Smooth muscle cell (in vitro differentiated cells): ENCODE measurements around the gene AVPR1B. TPM values are rescaled to one million over a fixed set of nuclear protein-coding genes. Genes with fewer than 3 reads are reported as not detected.

Source experiments
- DNase-seq: peaks from one replicate; lab custom pipeline; 2025; ENCODE audit not compliant: unreplicated experiment; lab: John Stamatoyannopoulos, UW
- H2AFZ ChIP-seq: fragments of 200-600 bp; sonication (generic); 2 replicates; pipeline ENCODE4 v1.6.0; 2016; ENCODE audit warnings: antibody characterized with exemption, low read depth, mild to moderate bottlenecking
- H3F3A ChIP-seq: fragments of 200-600 bp; sonication (generic); 2 replicates; pipeline ENCODE4 v1.6.0; 2017; ENCODE audit warnings: antibody characterized with exemption, low read depth
- H3K27ac ChIP-seq: fragments of 200-600 bp; sonication (generic); 2 replicates; pipeline ENCODE4 v1.5.1; 2016; ENCODE audit warnings: low read depth, mild to moderate bottlenecking
- H3K27me3 ChIP-seq: fragments of 200-600 bp; sonication (generic); 2 replicates; pipeline ENCODE4 v1.6.1; 2016; ENCODE audit warnings: low read depth, mild to moderate bottlenecking
- H3K36me3 ChIP-seq: fragments of 200-600 bp; sonication (generic); 2 replicates; pipeline ENCODE4 v1.5.1; 2016; ENCODE audit warnings: low read depth
- H3K4me1 ChIP-seq: fragments of 200-600 bp; sonication (generic); 2 replicates; pipeline ENCODE4 v1.5.1; 2016; ENCODE audit warnings: low read depth
- H3K4me2 ChIP-seq: fragments of 200-600 bp; sonication (generic); 2 replicates; pipeline ENCODE4 v1.6.0; 2016; ENCODE audit warnings: mild to moderate bottlenecking
- H3K4me3 ChIP-seq: fragments of 200-600 bp; sonication (generic); 2 replicates; pipeline ENCODE4 v1.5.1; 2016; ENCODE audit warnings: mild to moderate bottlenecking
- H3K79me2 ChIP-seq: fragments of 200-600 bp; sonication (generic); 2 replicates; pipeline ENCODE4 v1.6.0; 2016; ENCODE audit warnings: low read depth, mild to moderate bottlenecking
- H3K9ac ChIP-seq: fragments of 200-600 bp; sonication (generic); 2 replicates; pipeline ENCODE4 v1.6.0; 2016; ENCODE audit warnings: low read depth
- H3K9me3 ChIP-seq: fragments of 200-600 bp; sonication (generic); replicated peaks from 2 replicates; pipeline ENCODE4 v1.5.1; 2016; ENCODE audit warnings: low read depth
- H4K20me1 ChIP-seq: fragments of 200-600 bp; sonication (generic); 2 replicates; pipeline ENCODE4 v1.6.0; 2016; ENCODE audit warnings: low read depth
- WGBS: methylation state at CpG from one replicate; pipeline ENCODE4 v1.1.7; 2016; ENCODE audit warnings: low lambda C conversion rate; 5-methylcytosine and 5-hydroxymethylcytosine counted together
- polyA plus RNA-seq: library from polyadenylated mRNA; unstranded; fragments of >200 nt; fragmentation: Nextera tagmentation; extraction: Ambion mirVana; gene quantifications from 2 replicates; pipeline ENCODE4 v1.2.1, GENCODE V29; 2016
- total RNA-seq: library from RNA; depleted of rRNA; stranded (reverse); fragments of >200 nt; gene quantifications from 2 replicates; pipeline ENCODE4 v1.2.3, GENCODE V29; 2014
- TF ChIP-seq, protein P1 (sequence below): fragments of 200-600 bp; sonication (generic); IDR thresholded peaks from 2 replicates; pipeline ENCODE4 v1.5.1; 2017; ENCODE audit warnings: borderline replicate concordance, mild to moderate bottlenecking, antibody characterized with exemption; ENCODE audit not compliant: insufficient read depth, poor library complexity, severe bottlenecking

Gene AVPR1B
- total and polyA plus RNA-seq, 2 experiments from 2014 or later = not detected

DNA sequence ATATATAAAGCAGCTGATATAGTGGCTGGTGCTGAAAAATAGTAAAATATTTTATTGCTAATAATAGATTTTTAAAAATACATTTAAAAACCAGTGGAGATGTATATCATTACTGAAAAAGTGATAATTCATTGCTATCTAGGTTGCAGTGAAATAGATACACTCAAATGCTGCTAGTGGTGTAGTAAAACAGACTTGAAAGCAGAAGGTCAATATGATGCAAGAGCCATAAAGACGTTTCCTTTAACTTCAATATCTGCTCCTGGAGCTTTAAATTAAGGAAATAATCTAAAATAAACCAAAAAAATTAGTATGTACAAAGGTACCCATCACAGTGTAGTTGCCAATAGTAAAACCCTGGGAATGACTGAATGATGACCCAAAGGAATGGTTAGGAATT, 38.1 kb downstream of the AVPR1B start:
- TF ChIP-seq, protein P1, sequence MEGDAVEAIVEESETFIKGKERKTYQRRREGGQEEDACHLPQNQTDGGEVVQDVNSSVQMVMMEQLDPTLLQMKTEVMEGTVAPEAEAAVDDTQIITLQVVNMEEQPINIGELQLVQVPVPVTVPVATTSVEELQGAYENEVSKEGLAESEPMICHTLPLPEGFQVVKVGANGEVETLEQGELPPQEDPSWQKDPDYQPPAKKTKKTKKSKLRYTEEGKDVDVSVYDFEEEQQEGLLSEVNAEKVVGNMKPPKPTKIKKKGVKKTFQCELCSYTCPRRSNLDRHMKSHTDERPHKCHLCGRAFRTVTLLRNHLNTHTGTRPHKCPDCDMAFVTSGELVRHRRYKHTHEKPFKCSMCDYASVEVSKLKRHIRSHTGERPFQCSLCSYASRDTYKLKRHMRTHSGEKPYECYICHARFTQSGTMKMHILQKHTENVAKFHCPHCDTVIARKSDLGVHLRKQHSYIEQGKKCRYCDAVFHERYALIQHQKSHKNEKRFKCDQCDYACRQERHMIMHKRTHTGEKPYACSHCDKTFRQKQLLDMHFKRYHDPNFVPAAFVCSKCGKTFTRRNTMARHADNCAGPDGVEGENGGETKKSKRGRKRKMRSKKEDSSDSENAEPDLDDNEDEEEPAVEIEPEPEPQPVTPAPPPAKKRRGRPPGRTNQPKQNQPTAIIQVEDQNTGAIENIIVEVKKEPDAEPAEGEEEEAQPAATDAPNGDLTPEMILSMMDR = no peak
- WGBS = 34% methylated on average over 1 of the region's 1 CpG
- no peak overlapping the region for H2AFZ ChIP-seq
- H3K4me2 ChIP-seq = no peak overlapping the region
- H3K36me3 ChIP-seq = no peaks in the 10 kb centered on the region
- H3K27me3 ChIP-seq = no peaks in the 10 kb centered on the region
- no peaks in the 10 kb centered on the region for H4K20me1 ChIP-seq
- no peak overlapping the region for H3K27ac ChIP-seq
- H3K4me1 ChIP-seq = no peaks in the 10 kb centered on the region
- no peaks in the 10 kb centered on the region for H3K9me3 ChIP-seq
- no peak overlapping the region for H3K9ac ChIP-seq
- H3K4me3 ChIP-seq = no peak overlapping the region
- DNase-seq = no peak
- no peaks in the 10 kb centered on the region for H3K79me2 ChIP-seq
- H3F3A ChIP-seq = no peaks in the 10 kb centered on the region

DNA sequence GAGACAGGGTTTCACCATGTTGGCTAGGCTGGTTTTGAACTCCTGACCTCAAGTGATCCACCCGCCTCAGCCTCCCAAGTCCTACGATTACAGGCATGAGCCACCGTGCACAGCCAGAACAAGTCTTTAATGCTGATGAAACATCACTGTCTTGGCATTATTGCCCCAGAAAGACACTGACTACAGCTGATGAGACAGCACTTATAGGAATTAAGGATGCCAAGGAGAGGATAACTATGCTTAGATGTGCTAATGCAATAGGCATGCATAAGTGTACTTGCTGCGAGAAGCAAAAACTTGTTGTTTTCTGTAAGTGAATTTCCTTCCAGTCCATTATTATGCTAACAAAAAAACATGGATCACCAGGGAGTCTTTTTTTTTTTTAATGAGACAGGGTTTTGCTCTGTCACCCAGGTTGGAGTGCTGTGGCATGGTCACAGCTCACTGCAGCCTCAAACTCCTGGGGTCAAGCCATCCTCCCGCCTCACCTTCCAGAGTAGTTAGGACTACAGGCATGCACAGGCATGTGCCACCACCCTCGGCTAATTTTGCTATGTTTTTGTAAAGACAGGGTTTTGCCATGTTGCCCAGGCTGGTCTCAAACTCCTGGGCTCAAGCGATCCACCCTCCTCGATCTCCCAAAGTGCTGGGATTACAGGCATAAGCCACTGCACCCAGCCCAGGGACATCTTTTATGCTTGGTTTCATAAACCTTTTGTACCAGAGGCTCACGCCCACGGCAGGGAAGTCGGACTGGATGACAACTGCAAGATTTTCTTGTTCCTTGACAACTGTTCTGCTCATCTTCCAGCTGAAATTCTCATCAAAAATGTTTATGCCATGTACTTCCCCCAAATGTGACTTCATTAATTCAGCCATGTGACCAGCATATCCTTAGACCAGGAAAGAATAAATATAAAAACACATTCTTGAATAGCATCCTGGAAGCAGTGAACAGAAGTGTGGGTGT, 41.1 kb downstream of the AVPR1B start:
- Histone ChIP-seq H3K9me3 (no peaks in the 10 kb centered on the region), H3K9ac (no peak overlapping the region), H3F3A (no peaks in the 10 kb centered on the region), H3K27ac (peak overlapping the region; percentile 56), H3K4me3 (no peak overlapping the region), H3K4me2 (peak overlapping the region; percentile 31), H2AFZ (peak overlapping the region; percentile 24), H3K27me3 (no peaks in the 10 kb centered on the region), H3K4me1 (no peaks in the 10 kb centered on the region), H3K36me3 (no peaks in the 10 kb centered on the region), H3K79me2 (no peaks in the 10 kb centered on the region), H4K20me1 (no peaks in the 10 kb centered on the region)
- DNase-seq = no peak
- TF ChIP-seq, protein P1 = no peak
- 38% methylated on average over 11 of the region's 11 CpGs for WGBS

DNA sequence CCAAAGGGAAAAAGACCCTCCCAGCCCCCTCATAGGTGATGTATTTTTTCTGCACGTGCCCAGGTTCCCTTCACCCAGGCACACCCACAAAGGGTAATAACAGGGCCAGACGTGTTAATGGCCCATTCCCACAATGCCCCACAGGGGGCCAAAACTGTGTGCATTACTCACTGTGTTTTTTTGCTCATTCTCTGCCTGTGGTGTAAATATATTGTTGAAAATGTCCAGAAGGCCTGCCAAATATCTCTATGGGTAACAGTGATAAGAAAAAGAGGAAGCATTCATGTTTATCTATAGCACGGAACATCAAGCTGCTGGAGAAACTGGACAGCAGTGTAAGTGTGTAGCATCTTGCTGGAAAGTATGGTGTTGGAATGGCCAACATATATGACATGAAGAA, 42.3 kb downstream of the AVPR1B start:
- Histone ChIP-seq H2AFZ (no peak overlapping the region), H3K27me3 (no peaks in the 10 kb centered on the region), H3K36me3 (no peaks in the 10 kb centered on the region), H3K9me3 (no peaks in the 10 kb centered on the region), H3K9ac (no peak overlapping the region), H3K4me1 (no peaks in the 10 kb centered on the region), H3K4me3 (no peak overlapping the region), H3K79me2 (no peaks in the 10 kb centered on the region), H3K27ac (no peak overlapping the region), H3K4me2 (no peak overlapping the region), H4K20me1 (no peaks in the 10 kb centered on the region), H3F3A (no peaks in the 10 kb centered on the region)
- TF ChIP-seq, protein P1 = peak; percentile 6
- DNase-seq = no peak
- 26% methylated on average over 3 of the region's 3 CpGs for WGBS
